GM13976 (cell line): Measurements from ENCODE around the gene ZBTB43.
A peak's percentile ranks its signal among the peaks of the same experiment; 100 is the strongest.

ENCODE experiments used
- DNase-seq: peaks from one replicate; pipeline ENCODE4 v3.0.0; 2012; ENCODE audit warnings: low spot score
- in situ Hi-C: fragments of 300-500 bp; cut with MboI; formaldehyde crosslinking; loops from one replicate; pipeline ENCODE4 v1.12.0; 2022; ENCODE audit warnings: low sequenced_read_pairs, mixed read lengths, inconsistent platforms; ENCODE audit not compliant: unreplicated experiment
- TF ChIP-seq, protein P1 (sequence below): IDR thresholded peaks from 2 replicates; pipeline ENCODE4 v1.5.1; 2012; ENCODE audit warnings: borderline replicate concordance, mild to moderate bottlenecking; ENCODE audit not compliant: insufficient read depth; ENCODE audit errors: extremely low read depth, missing control alignments, control extremely low read depth

The ZBTB43 gene, protein sequence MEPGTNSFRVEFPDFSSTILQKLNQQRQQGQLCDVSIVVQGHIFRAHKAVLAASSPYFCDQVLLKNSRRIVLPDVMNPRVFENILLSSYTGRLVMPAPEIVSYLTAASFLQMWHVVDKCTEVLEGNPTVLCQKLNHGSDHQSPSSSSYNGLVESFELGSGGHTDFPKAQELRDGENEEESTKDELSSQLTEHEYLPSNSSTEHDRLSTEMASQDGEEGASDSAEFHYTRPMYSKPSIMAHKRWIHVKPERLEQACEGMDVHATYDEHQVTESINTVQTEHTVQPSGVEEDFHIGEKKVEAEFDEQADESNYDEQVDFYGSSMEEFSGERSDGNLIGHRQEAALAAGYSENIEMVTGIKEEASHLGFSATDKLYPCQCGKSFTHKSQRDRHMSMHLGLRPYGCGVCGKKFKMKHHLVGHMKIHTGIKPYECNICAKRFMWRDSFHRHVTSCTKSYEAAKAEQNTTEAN

DNA sequence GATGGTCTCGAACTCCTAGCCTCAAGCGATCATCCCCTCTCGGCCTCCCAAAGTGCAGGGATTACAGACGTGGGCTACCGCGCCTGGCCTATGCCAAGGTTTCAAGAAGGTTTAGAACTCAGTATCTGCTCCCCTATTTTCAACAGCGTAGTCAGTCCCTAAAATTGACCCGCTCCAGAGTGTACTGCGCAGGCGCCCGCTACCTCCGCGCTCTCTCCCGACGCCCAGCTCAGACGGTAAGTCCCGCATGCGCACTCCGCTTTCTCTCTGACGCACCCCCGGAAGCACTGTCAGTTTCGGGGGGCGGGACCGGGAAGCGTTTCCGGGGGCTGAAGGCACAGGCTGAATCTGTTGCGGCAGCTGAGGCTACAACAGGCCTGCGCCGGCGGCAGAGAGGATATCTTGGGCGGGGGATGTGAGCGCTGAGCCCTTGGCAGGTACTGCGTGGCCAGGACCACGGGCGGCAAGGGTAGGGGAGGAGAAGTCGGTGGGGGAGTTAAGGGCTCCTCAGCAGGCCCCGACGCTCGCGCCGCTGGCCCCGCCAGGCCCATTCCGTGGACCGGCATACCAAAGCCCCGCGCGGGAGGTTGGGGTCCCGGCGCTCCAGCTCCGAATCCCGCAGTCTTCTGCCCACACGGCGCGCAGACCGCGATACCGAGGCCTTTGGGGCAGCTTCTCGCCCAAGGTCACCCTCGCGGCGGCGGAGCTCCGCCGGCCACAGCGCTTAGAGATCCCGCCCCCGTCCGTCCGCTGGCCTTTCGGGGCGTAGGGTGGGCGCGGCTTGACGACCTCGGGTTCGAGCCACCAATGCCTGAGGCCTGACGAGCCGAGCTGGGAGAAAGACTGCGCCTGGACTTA lies at the start of gene ZBTB43:
TSS of gene ZBTB43 (plus strand) at position 345 of the 858 bp plus-strand sequence. CDS start 27,470 bp downstream, outside the sequence.
- DNase-seq = peak; percentile 98
- in situ Hi-C loops = no loop called here

DNA sequence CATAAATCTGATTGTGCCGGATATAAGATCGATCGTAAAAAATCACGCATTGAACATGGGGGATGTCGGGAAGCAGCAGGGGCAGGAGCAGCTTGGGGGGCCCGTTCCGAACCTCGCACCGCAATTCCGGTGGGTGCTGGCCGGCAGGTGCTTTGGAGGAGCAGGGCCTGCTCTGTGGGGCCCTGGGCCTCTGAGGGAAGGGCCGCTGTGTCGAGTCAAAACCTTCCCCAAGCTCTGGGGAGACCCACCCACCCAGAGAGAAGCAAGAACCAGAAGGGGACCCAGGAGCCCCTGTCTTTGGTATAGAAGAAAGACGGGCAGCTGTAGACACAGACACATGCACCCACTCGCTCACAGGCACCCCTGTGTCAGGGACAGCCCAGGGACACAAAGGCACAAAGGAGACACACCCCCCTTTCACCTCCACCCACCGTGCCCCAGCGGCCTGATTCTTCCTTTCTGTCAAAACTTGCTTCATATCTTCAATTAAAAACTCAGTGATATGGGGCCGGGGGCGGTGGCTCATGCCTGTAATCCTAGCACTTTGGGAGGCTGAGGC lies 49.4 kb upstream of the ZBTB43 start:
- in situ Hi-C loops = no loop called here
- no peak for DNase-seq
- TF ChIP-seq, protein P1, sequence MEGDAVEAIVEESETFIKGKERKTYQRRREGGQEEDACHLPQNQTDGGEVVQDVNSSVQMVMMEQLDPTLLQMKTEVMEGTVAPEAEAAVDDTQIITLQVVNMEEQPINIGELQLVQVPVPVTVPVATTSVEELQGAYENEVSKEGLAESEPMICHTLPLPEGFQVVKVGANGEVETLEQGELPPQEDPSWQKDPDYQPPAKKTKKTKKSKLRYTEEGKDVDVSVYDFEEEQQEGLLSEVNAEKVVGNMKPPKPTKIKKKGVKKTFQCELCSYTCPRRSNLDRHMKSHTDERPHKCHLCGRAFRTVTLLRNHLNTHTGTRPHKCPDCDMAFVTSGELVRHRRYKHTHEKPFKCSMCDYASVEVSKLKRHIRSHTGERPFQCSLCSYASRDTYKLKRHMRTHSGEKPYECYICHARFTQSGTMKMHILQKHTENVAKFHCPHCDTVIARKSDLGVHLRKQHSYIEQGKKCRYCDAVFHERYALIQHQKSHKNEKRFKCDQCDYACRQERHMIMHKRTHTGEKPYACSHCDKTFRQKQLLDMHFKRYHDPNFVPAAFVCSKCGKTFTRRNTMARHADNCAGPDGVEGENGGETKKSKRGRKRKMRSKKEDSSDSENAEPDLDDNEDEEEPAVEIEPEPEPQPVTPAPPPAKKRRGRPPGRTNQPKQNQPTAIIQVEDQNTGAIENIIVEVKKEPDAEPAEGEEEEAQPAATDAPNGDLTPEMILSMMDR = no peak

More for the DNA sequence above, at the start of gene ZBTB43:
- TF ChIP-seq, protein P1 = no peak

DNA sequence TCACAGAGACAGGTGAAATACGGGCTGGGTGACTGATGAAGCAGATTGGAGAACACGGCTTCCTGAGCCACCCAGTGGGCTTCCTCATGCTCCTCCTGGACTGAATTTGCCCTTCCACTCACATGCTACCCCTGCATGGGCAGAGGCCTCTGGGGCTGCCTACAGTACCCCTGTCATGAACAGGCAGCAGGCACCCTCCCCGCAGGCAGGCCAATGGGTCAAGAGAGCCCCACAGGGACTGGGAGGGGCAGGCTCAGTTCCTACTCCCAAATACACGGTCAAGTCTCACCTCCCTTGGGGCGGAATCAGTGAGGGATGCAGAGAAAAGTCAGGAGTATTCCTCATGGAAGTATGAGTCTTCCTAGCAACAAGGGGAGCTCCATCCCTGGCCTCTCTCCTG lies 48.6 kb upstream of the ZBTB43 start:
- DNase-seq = no peak
- in situ Hi-C loops = no loop called here
- TF ChIP-seq, protein P1 = no peak

DNA sequence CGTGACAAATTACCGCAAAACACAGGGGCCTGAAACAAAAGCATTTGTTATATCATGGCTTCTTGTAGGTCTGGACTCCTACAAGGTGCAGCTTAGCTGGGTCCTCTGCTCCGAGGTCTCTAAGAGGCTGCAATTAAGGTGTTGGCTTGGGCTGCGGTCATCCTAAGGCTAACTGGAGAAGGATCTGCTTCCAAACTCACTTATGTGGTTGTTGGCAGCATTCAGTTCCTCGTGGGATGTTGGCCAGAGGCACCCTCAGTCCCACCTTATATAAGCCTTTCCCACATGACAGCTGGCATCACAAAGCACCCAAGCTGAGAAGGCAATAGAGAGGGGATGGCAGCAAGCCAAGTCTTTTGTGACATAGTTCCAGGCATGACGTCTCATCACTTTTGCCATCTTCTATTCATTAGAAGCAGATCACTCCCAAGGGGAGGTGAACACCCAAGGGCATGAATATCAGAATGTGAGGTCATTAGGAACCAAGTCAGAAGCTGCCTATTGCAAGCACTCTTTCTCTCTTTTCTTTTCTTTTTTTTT lies 47.9 kb upstream of the ZBTB43 start:
- no peak for DNase-seq
- in situ Hi-C loops = no loop called here
- TF ChIP-seq, protein P1 = no peak

DNA sequence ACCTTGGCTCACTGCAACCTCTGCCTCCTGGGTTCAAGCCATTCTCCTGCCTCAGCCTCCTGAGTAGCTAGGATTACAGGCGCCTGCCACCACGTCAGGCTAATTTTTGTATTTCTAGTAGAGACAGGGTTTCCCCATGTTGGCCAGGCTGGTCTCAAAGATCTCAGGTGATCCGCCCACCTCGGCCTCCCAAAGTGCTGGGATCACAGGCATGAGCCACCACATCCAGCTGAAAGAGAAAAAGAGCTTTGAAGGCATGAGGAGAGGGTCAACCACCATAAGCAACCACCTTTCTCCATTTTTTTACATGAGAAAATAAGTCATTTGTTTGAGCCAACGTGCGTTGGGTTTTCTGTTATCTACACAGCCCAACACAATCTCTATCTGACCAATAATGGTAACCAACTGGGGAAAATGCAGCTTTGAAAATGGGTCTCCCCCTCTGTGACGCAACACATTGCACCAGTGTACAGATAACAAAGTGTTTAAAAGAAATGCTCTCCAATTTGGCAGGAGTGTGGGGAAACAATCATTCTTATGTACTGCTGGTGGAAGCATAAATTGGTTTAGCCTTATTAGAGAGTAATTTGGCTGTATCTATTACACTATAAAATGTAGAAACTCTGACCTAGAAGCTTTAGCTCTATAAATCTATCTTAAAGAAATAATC lies 45.8 kb upstream of the ZBTB43 start:
- TF ChIP-seq, protein P1 = no peak
- in situ Hi-C loops = no loop called here
- no peak for DNase-seq
